ENCODE data around the gene GPR156.

GPR156 gene

DNA sequence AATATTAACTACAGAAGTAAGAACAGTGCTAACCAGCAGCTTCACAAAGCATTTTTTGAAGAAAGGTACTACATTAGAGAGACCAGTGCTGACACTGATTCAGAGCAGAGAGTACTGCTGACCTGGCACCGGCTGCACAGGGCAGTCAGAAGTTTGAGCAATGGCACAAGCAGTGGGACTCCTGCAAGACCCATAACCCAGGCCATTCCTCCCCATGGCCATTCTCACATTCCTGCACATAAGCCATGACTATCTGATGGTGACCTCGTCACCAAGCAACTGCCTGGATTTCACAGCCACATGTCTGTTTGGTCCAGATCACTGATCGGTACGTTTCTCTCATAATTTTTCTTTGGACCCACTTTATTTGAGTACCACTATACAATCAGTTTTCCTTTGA lies 88.7 kb downstream of the GPR156 start:
- Mint-ChIP-seq H3K4me3 (no peak overlapping the region), H3K27ac (no peak overlapping the region), H3K4me1 (no peaks in the 10 kb centered on the region), H3K36me3 (no peaks in the 10 kb centered on the region), H3K27me3 (peaks cover 7% of the 10 kb centered on the region), H3K9me3 (no peaks in the 10 kb centered on the region)
- DNase-seq = no peak
- CTCF ChIA-PET = no interaction called here

DNA sequence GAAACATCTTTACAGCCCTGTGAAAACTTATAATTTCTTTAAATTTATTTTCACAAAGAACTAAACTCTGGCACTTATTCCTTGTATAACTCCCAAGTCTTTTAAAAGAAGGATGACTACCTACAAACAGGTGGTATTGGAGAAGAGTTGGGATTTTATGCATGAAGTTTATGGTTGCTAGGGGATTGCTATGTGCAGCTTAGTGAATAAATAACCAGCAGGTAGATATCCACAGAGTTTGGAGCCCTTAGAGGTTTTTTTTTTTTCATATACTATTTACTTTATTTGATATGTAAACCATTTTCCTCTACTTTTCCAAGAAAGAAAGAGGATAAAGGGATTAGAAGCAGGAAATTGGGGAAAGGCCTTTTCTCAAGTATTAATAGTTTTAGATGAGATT lies 91.5 kb downstream of the GPR156 start:
- Mint-ChIP-seq H3K4me3 (no peak overlapping the region), H3K9me3 (no peaks in the 10 kb centered on the region), H3K27me3 (peaks cover 11% of the 10 kb centered on the region), H3K4me1 (no peaks in the 10 kb centered on the region), H3K36me3 (no peaks in the 10 kb centered on the region), H3K27ac (no peak overlapping the region)
- CTCF ChIA-PET = interaction anchor here (0.6 kb wide), 1 partner anchor 107 kb away, joined by 3 read pairs; no protein-coding TSS in a partner anchor
- no peak for DNase-seq

DNA sequence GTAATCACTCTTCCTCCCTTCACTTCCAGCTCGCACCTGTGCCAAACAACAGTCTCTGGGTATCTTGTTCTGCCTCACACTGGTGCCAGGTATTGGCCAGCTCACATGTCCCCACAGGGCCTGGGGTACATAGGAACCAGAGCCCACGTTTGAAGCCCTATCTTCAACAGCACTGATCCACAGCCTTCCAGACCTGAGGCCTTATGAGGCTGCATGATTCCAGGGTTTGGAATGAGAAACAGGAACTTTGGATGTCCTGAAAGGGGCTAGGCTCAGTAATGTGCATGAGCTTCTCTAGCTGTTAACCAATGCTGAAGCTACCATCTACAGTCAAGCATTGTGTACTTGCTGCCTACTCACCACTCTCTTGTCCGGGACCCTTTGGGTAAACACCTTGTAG lies 92.4 kb downstream of the GPR156 start:
- Mint-ChIP-seq H3K27me3 (peaks cover 11% of the 10 kb centered on the region), H3K9me3 (no peaks in the 10 kb centered on the region), H3K4me1 (no peaks in the 10 kb centered on the region), H3K36me3 (no peaks in the 10 kb centered on the region), H3K27ac (no peak overlapping the region), H3K4me3 (no peak overlapping the region)
- CTCF ChIA-PET = no interaction called here
- DNase-seq = no peak

DNA sequence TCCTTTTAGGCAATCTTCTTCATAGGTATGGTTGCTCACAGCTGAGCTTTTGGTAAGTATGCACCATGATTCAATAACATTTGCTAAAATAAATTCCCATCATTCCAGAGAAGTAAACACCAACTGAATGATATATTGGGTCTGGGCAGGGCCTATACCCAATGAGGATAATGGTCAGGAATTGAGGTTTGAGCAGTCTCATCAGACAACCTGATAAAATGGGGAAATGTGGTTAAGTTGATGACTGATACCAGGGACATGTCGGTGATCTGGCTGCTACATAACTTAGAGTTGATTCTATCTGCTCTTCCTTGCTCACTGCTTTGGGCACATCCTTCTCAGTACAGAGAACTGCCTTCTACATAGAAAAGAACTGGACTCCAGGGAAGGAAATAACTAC lies 92.9 kb downstream of the GPR156 start:
- CTCF ChIA-PET = no interaction called here
- Mint-ChIP-seq H3K4me1 (no peaks in the 10 kb centered on the region), H3K9me3 (no peaks in the 10 kb centered on the region), H3K36me3 (no peaks in the 10 kb centered on the region), H3K27me3 (peaks cover 11% of the 10 kb centered on the region), H3K4me3 (no peak overlapping the region), H3K27ac (no peak overlapping the region)
- no peak for DNase-seq

DNA sequence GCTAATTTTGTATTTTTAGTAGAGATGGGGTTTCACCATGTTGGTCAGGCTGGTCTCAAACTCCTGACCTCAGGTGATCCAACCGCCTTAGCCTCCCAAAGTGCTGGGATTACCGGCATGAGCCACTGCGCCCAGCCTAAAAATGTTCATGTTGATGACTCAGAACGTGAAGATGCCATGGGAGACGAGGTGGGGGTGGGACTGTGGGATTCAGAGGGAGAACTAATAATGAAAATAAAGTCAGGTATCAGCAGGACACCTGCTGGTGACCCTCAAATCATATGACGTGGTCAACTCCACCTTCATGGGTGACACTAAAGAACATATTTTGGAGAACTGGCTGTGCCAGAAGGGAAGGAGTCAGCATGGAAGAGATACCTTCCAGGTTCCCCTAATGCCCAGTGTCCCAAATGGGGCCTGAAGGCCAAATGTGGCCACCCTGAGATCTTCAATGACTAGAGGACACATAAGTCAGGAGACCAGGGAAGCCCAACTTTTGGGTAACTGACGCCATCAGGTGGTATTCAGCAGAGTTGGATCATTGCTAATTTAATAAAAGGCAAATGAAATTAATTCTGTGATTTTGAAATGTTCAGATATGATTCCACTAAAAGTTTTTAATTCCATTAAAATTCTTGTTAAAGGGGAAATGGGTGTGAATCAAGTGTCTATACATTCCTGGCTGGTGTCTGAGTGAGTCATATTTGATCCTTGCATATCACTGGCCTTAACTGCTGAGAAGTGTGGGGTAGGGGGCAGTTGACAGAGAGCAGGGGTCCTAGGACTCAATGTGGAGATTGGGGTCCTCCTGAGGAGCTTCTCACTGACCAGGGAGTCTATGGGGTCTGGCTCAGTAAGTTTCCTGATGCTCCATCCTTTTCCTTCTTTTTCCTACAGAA lies 102.2 kb downstream of the GPR156 start:
- no peak overlapping the region for H3K4me3 Mint-ChIP-seq
- DNase-seq = no peak
- no peak overlapping the region for H3K27ac Mint-ChIP-seq
- no peaks in the 10 kb centered on the region for H3K36me3 Mint-ChIP-seq
- CTCF ChIA-PET = interaction anchor here (0.7 to 1.7 kb wide), 3 partner anchors 9 to 532 kb away, joined by 4 to 11 read pairs (median 4); no protein-coding TSS in a partner anchor
- H3K27me3 Mint-ChIP-seq = peaks cover 11% of the 10 kb centered on the region
- no peaks in the 10 kb centered on the region for H3K9me3 Mint-ChIP-seq
- no peaks in the 10 kb centered on the region for H3K4me1 Mint-ChIP-seq

DNA sequence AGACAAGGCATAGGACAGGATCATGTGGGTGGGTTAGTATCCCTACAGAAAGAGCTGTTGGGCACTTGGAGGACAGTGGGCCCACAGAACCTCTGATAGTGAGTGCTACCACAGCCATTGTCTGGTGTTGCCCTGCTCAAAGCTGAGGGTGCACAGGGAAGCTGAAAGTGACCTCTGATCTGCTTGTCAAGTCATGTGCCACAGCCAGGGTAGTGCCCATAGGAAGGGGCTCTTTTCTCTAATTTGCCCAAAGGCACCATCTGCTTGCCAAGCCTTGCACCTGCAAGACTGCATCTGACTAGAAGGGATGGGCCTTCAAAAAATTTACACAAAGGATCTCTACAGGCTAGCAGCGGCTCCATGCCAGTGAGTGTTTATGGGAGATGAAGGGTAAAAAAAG lies 103.4 kb downstream of the GPR156 start:
- H3K9me3 Mint-ChIP-seq = no peaks in the 10 kb centered on the region
- no peak for DNase-seq
- no peaks in the 10 kb centered on the region for H3K4me1 Mint-ChIP-seq
- no peak overlapping the region for H3K4me3 Mint-ChIP-seq
- no peak overlapping the region for H3K27ac Mint-ChIP-seq
- CTCF ChIA-PET = interaction anchor here (0.9 to 1.3 kb wide), 2 partner anchors 289 to 373 kb away, joined by 3 read pairs; no protein-coding TSS in a partner anchor
- peaks cover 11% of the 10 kb centered on the region for H3K27me3 Mint-ChIP-seq
- H3K36me3 Mint-ChIP-seq = no peaks in the 10 kb centered on the region

DNA sequence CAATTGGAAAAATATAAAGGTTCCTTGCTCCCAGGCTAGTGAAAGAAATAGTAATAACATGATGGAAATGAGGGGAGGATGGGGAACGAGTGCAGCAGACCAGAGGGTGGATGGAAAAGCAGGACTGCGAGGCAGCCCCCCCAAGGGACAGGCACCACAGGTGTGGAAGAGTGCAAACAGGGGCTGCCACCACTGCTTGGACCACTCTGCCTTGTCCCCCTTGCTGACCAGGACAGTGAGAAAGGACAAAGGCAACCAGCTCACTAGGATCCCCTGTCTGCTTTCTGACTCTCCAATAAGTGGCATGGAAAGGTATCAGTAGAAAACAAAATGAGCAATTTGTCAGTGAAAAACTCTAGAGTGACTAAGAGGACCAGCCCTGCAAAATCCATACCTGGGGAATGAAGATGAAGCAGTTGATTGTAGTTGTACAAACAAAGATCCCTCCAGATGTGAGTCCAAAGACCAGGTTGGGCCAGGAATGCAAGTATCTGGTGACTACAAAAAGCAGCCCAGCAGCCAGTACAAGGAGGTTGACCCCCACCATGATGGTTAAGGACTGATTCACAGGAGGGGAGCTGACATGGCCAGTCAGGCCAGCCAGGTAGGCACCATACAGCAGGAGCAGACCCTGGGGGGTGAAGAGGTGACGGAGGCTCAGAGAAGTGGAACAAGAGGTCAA lies 104.2 kb downstream of the GPR156 start:
- Mint-ChIP-seq H3K36me3 (no peaks in the 10 kb centered on the region), H3K9me3 (no peaks in the 10 kb centered on the region), H3K27ac (no peak overlapping the region), H3K4me3 (no peak overlapping the region), H3K27me3 (peaks cover 7% of the 10 kb centered on the region), H3K4me1 (no peaks in the 10 kb centered on the region)
- CTCF ChIA-PET = interaction anchor here (0.9 to 1.3 kb wide), 2 partner anchors 289 to 372 kb away, joined by 3 read pairs; no protein-coding TSS in a partner anchor
- DNase-seq = no peak

DNA sequence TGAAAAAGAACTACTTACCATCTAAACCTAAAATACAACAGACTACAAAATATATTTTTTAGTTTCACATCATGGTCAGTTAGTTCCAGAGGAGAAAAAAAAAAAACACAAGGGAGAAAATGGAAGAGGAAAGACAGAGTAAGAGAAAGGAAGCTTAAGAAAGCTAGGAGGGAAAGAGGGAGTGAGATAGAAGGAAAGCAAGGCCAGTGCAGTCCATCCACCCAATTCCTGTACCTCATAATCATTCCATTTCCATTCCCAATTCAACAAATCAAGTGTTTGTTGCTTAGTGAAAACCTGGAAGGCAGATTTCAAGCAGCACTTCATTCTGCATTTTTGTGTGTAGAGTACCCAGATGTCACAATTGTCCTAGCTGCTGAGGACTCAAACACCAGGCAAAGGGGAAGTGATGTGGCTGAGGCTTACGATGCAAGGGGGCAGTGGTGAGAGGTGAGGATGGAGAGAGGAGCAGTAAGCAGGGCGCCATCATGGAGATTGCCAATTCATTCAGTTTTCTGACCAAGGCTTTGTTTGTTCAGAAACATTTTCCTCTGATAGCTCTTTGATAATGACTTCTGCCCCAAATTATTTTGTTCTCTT lies 107.2 kb downstream of the GPR156 start:
- peaks cover 5% of the 10 kb centered on the region for H3K27me3 Mint-ChIP-seq
- H3K4me1 Mint-ChIP-seq = no peaks in the 10 kb centered on the region
- no peaks in the 10 kb centered on the region for H3K36me3 Mint-ChIP-seq
- DNase-seq = no peak
- CTCF ChIA-PET = interaction anchor here (1.1 to 1.5 kb wide), 2 partner anchors 284 to 286 kb away, joined by 3 read pairs; no protein-coding TSS in a partner anchor
- no peak overlapping the region for H3K4me3 Mint-ChIP-seq
- H3K9me3 Mint-ChIP-seq = no peaks in the 10 kb centered on the region
- no peak overlapping the region for H3K27ac Mint-ChIP-seq

DNA sequence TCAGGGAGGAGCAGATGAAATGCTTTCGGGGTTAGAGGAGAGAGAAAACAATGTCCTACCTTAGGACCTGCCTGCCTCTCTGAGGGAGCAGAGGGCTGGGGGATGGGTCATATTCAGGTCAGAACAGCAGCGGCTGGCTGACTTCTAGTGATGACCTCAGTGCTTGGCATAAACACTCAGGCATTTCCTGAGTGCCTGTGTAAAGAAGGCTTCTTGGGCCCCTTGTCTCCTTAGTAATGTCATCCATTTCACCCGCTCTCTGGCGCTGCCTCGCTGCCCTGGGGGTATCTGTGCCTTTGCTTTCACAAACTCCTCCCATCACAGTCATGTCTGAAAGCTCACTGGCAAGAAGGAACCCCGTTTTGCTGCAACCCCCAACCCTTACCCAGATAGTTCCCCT lies 107.9 kb downstream of the GPR156 start:
- H3K4me1 Mint-ChIP-seq = no peaks in the 10 kb centered on the region
- no peaks in the 10 kb centered on the region for H3K36me3 Mint-ChIP-seq
- H3K27ac Mint-ChIP-seq = no peak overlapping the region
- H3K9me3 Mint-ChIP-seq = no peaks in the 10 kb centered on the region
- H3K4me3 Mint-ChIP-seq = no peak overlapping the region
- H3K27me3 Mint-ChIP-seq = peaks cover 4% of the 10 kb centered on the region
- CTCF ChIA-PET = no interaction called here
- no peak for DNase-seq

DNA sequence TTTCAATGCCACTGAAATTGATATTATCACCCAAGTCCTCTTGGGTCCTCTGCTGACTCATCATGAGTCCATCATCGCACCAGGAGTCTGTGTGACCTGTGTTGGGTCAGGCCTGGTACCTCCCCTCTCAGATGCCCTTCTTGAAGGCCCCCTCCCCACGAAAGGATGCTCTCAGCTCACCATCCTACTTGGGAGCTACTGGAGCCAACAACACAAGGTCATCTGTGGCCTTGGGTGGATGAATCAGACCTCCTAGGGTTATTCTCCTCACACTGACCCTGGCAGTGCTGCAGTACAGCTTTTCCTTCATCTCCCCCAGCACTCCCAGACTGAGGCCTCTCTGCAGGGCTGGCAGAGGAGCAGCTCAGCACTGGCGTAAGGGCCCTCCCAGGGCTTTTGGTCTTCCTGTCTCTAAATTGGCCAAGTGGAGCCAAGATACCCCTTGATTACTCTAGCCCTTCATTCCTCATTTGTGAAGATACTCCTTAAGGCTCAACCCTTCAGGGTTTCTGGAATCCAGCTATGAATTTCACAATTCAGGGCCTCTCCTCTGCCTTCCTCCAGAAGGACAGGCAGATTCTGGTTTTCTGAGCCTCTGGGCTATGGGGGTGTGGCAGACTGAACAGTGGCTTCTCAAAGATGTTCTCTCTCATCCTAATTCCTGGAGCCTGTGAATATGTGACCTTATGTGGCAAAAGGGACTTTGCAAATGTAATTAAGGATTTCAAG lies 110.0 kb downstream of the GPR156 start:
- CTCF ChIA-PET = no interaction called here
- no peak overlapping the region for H3K27ac Mint-ChIP-seq
- no peaks in the 10 kb centered on the region for H3K36me3 Mint-ChIP-seq
- H3K4me1 Mint-ChIP-seq = no peaks in the 10 kb centered on the region
- DNase-seq = no peak
- no peak overlapping the region for H3K4me3 Mint-ChIP-seq
- H3K27me3 Mint-ChIP-seq = peaks cover 4% of the 10 kb centered on the region
- H3K9me3 Mint-ChIP-seq = no peaks in the 10 kb centered on the region

DNA sequence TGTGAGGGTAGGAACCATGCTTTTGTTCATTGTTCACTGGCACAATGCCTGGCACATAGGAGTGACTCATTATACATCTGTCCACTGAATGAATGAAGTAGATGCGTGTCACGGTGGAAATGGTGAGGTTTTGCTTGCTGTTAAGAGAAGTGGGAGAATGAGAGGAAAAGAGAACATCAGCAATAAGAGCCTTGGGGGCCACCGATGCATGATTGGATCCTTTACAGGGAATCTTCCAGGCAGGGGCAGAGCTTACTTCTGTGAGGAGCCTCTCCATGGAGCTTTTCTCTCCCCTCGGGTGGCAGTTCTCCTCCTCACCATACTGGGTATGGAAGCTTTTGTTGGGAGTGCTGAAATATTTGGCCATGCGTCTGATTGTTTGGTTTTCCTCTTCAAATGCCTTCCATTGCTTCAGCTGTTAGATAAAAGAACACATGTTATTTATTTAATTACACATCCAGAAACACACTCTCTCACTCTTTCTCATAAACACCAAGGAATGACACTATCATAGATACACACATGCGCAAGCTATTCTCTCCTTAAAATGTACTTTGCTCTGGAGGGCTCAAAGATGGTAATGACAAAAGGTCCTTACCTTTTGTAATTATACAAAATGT lies 111.9 kb downstream of the GPR156 start:
- no peak overlapping the region for H3K27ac Mint-ChIP-seq
- H3K36me3 Mint-ChIP-seq = no peaks in the 10 kb centered on the region
- CTCF ChIA-PET = interaction anchor here (0.7 to 1.6 kb wide), 2 partner anchors 10 to 70 kb away, joined by 4 read pairs; no protein-coding TSS in a partner anchor
- H3K4me1 Mint-ChIP-seq = no peaks in the 10 kb centered on the region
- H3K4me3 Mint-ChIP-seq = no peak overlapping the region
- peaks cover 8% of the 10 kb centered on the region for H3K27me3 Mint-ChIP-seq
- DNase-seq = no peak
- H3K9me3 Mint-ChIP-seq = no peaks in the 10 kb centered on the region

DNA sequence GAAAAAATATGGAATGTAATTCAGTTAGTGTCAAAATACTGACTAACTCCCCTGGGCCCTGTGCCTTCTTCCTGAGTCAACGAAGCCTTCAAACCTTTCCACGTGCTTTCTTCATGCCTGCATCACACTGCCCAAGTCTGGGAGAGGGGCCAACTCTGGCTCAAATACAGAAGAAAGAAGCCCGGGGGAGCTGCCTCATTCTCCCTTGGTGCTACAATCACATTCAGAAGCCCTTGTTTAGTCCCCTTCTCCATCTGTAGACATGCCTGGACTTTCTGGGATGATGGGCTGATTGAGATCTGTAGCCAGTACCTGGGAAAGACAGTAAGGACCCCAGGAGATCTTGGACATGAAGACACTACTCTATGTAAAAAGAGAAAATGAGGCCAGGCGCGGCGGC lies 113.0 kb downstream of the GPR156 start:
- no peaks in the 10 kb centered on the region for H3K4me1 Mint-ChIP-seq
- no peak for DNase-seq
- H3K27ac Mint-ChIP-seq = no peak overlapping the region
- CTCF ChIA-PET = no interaction called here
- peaks cover 13% of the 10 kb centered on the region for H3K27me3 Mint-ChIP-seq
- no peaks in the 10 kb centered on the region for H3K36me3 Mint-ChIP-seq
- no peak overlapping the region for H3K4me3 Mint-ChIP-seq
- H3K9me3 Mint-ChIP-seq = no peaks in the 10 kb centered on the region

DNA sequence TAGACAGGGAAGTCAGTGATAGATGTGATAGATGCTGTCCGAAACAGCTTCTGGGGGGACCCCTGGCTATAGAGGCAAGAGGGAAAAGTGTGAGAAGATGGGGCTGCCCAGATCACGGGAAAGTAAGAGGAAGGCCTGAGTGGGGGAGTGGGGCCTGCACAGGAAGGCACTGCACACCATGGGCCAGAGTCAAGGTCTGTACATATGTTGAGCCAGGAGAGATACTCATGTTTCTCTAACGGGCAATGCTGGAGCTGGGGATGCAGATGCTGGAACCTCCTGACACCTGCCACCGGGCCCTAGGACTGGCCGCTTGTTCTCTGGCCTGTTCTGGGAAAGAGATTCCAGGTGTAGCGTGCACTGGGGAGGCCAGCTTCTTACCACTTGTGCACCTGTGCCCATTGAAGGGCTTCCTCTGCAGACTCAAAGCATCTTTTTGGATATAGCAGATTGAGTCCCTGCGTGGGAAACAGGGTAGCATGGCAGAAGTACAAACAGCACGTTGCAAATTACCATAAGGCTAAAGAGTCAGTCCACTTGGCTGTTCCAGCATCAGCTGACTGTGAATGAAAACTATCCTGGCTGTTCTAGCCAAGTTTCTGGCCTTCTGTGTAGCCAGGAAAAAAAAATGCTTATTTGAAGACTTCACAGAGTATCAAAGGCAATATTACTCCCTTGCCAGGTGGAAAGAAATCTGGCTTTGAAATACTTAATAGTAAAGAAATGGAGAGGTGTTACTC lies 113.7 kb downstream of the GPR156 start:
- H3K4me1 Mint-ChIP-seq = no peaks in the 10 kb centered on the region
- no peaks in the 10 kb centered on the region for H3K36me3 Mint-ChIP-seq
- H3K4me3 Mint-ChIP-seq = no peak overlapping the region
- peaks cover 16% of the 10 kb centered on the region for H3K27me3 Mint-ChIP-seq
- no peaks in the 10 kb centered on the region for H3K9me3 Mint-ChIP-seq
- H3K27ac Mint-ChIP-seq = no peak overlapping the region
- DNase-seq = no peak
- CTCF ChIA-PET = no interaction called here

Data from activated naive CD4-positive, alpha-beta T cell treated with anti-CD3 and anti-CD28 coated beads, Interleukin-2, amount 10 ng/mL, durations not matched to agents 7 days and 5 days (primary cell).